Endothelial cell (in vitro differentiated cells): ENCODE results near the gene POU3F3. TPM values are rescaled to one million over a fixed set of nuclear protein-coding genes. Genes with fewer than 3 reads are reported as not detected.
A peak's percentile ranks its signal among the peaks of the same experiment; 100 is the strongest.

Experiments
- DNase-seq: peaks from one replicate; pipeline ENCODE4 v3.0.0; 2021; ENCODE audit warnings: low spot score
- H3K27ac Mint-ChIP-seq: one replicate; pipeline ENCODE4 v1.8.0; 2021; ENCODE audit warnings: mixed read lengths, inconsistent platforms; ENCODE audit not compliant: unreplicated experiment
- H3K27me3 Mint-ChIP-seq: one replicate; pipeline ENCODE4 v1.8.0; 2021; ENCODE audit warnings: mild to moderate bottlenecking, moderate library complexity, mixed read lengths, inconsistent platforms; ENCODE audit not compliant: unreplicated experiment
- H3K36me3 Mint-ChIP-seq: one replicate; pipeline ENCODE4 v1.8.0; 2021; ENCODE audit warnings: mild to moderate bottlenecking, low read depth, mixed read lengths, inconsistent platforms; ENCODE audit not compliant: unreplicated experiment
- H3K4me1 Mint-ChIP-seq: one replicate; pipeline ENCODE4 v1.8.0; 2021; ENCODE audit warnings: mild to moderate bottlenecking, mixed read lengths, inconsistent platforms; ENCODE audit not compliant: unreplicated experiment
- H3K4me3 Mint-ChIP-seq: one replicate; pipeline ENCODE4 v1.8.0; 2021; ENCODE audit warnings: mild to moderate bottlenecking, mixed read lengths, inconsistent platforms; ENCODE audit not compliant: unreplicated experiment
- H3K9me3 Mint-ChIP-seq: one replicate; pipeline ENCODE4 v1.8.0; 2021; ENCODE audit warnings: mixed read lengths, inconsistent platforms; ENCODE audit not compliant: unreplicated experiment
- CTCF ChIP-seq: fragments of 200-600 bp; sonication (generic); IDR thresholded peaks from one replicate; pipeline ENCODE4 v1.5.0; 2021; ENCODE audit warnings: antibody characterized with exemption; ENCODE audit not compliant: unreplicated experiment
- total RNA-seq: library from RNA; stranded (reverse); fragmentation: NEBNext Ultra II Directional; extraction: Animal tissue kit (Norgen Biotek cat#: 25700); gene quantifications from one replicate; pipeline ENCODE4 v1.2.1, GENCODE V29; 2021; ENCODE audit not compliant: unreplicated experiment

The POU3F3 gene
- total RNA-seq, 1 donor from 2014 or later = not detected

GRCh38 chr2:104841744-104842143, 12.2 kb upstream of the POU3F3 start:
- Mint-ChIP-seq H3K4me1 (peaks cover 13% of the 10 kb centered on the region), H3K4me3 (peak overlapping the region; percentile 80), H3K36me3 (no peaks in the 10 kb centered on the region), H3K27ac (no peak overlapping the region), H3K9me3 (no peaks in the 10 kb centered on the region), H3K27me3 (peaks cover 24% of the 10 kb centered on the region)
- TF ChIP-seq CTCF = no peak
- no peak for DNase-seq

- Mint-ChIP-seq H3K9me3 (no peaks in the 10 kb centered on the region), H3K27ac (no peak overlapping the region), H3K36me3 (no peaks in the 10 kb centered on the region), H3K4me3 (peak overlapping the region; percentile 86), H3K27me3 (peaks cover 28% of the 10 kb centered on the region), H3K4me1 (peaks cover 13% of the 10 kb centered on the region)
- no peak for DNase-seq
- no peak for TF ChIP-seq CTCF
Measured at GRCh38 chr2:104844807-104845551, 8.9 kb upstream of the POU3F3 start.

GRCh38 chr2:104845552-104845931, 8.4 kb upstream of the POU3F3 start:
- no peak overlapping the region for H3K27ac Mint-ChIP-seq
- H3K36me3 Mint-ChIP-seq = no peaks in the 10 kb centered on the region
- DNase-seq = no peak
- peak overlapping the region; percentile 86 for H3K4me3 Mint-ChIP-seq
- H3K9me3 Mint-ChIP-seq = no peaks in the 10 kb centered on the region
- peaks cover 32% of the 10 kb centered on the region for H3K27me3 Mint-ChIP-seq
- TF ChIP-seq CTCF = no peak
- H3K4me1 Mint-ChIP-seq = peaks cover 18% of the 10 kb centered on the region

- Mint-ChIP-seq H3K27me3 (peaks cover 34% of the 10 kb centered on the region), H3K4me3 (no peak overlapping the region), H3K9me3 (no peaks in the 10 kb centered on the region), H3K36me3 (no peaks in the 10 kb centered on the region), H3K4me1 (peaks cover 20% of the 10 kb centered on the region), H3K27ac (no peak overlapping the region)
- DNase-seq = no peak
- no peak for TF ChIP-seq CTCF
Measured at GRCh38 chr2:104845946-104846785, 7.7 kb upstream of the POU3F3 start.
